ENCODE measurements around the gene USP5.

GRCh38 chr12:6839482-6840201 lies 12.3 kb upstream of the USP5 start:
- TF ChIP-seq CTCF (IDR thresholded peaks at IDR 0.05), result no peak
- no peak for TF ChIP-seq POLR2A (IDR thresholded peaks at IDR 0.05)
